ENCODE measurements around the gene CPEB1.

CPEB1 gene

DNA sequence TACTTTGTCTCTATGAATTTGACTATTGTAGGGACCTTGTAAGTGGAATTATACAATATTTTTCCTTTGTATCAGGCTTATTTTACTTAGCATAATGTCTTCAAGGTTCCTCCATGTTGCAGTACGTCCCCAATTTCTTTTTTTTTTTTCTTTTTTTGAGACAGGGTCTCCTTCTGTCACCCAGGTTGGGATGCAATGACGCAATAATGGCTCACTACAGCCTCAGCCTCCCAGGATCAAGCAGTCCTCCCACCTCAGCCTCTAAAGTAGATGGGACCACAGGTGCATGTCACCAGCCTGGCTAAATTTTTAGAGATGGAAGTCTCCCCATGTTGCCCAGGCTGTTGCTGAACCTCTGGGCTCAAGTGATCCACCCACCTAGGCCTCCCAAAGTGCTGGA, 66.5 kb downstream of the CPEB1 start:
- DNase-seq, result no peak

DNA sequence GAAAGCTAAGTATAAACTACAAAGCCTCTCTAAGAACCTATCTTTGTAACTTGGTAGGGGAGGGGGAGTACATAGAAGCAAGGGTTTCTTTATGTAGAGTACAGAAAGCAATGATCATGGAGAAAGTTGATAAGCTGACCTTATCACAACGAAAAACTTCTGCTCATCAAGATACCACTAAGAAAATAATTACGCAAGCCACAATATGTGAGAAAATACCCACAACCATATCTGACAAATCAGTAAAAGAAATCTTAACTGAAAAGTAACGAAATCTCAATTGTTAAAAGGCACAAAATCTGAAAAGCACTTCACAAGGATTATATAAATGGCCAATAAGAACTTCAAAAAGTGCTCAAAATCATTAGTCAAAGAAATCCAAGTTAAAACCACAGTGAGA, 71.8 kb downstream of the CPEB1 start:
- DNase-seq, result no peak

DNA sequence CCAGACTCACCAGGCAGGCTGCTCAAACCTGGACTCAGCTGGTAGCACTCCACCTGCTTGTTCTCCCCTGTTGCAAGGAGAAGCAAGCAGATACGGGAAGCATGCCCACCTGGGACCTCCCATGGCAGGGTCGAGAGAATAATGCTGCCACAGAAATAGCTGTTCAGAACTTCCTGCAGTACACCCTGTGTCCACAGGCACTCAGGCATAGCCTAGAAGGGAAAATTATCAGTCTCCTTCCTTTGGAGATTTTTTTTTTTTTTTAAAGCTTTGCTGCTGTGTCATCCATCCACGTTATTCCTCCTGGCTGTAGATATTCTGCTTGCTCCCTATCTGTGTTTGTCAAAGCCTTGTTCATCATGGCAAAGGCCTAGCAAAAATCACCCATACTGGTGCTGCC, 74.2 kb downstream of the CPEB1 start:
- no peak for DNase-seq

DNA sequence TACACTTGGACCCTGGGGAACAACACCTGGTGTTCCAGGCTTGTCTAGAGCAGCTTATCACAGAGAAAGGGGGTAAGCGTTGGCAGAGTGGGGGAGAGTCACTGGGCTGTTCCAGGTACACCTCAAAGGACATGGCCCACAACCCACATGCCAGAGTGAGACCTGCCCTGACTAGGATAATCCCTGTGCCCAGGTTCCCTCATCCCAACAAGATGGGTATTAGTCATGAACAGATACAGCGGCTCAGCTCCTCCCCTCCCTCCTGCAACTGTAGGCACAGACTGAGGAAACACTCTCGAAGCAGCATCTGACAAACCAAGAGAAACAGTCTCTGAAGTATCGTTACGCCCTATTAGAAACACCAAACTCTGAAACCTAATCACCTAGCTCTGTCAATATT, 74.9 kb downstream of the CPEB1 start:
- no peak for DNase-seq

DNA sequence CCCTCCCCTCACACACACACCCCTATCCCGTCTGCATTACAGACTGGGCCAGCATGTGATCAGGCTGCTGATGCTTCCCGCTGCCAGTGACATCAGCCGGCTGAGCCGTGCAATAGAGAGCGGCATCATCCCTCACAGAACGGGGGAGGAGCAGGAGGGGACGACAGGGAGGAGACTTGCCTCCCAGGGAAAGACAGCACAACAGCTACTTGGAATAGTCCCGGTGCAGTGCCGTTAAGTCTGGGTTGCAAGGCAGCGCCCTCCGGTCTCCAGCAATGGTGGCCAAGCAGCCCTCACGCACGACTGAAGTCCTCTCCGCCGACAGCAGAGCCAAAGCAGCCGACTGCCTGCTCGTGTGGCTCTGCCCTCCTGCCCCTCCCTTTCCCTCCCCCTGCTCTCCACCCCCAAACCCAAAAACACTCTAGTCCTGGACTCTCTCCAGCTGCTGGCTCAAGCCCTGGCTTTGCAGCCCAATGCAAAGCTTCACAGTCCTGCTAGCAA, 75.4 kb downstream of the CPEB1 start:
- DNase-seq, result peak; percentile 18

DNA sequence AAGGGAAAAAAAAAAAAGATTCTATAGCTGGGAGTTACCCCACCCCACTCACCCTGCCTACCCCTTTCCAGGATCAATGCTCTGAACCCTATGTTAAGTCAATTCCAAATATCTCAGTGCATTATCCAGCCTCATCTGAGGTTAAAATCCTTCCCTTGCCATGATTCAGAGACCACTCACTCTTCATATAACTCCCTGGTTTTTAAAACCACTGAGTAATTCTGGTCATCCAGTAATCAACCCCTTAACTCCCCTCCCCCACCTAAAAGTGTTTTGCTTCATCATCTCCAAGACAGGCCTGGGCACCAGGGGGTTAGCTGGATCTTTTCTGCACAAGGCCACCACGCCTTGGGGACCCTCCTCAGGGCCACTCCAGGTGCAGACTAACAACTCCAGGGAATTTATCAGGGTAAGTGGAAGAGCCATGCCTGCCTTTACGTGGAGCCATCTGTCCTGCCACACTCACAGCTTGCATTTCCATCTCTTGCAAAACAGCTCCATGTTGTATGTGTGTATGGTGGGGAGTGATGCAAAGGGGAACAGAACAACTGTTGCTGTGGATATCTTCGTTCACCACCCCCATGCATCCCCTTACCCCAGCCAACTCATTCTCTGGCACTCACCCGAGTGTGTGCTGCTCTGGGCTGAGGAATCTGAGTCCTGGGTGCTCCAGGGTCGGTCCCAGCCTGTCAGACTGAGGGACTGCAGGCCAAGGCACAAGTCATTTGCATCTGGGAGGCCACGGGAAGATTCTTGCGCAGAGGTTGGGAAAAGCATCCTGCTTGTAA, 76.2 kb downstream of the CPEB1 start:
- no peak for DNase-seq

DNA sequence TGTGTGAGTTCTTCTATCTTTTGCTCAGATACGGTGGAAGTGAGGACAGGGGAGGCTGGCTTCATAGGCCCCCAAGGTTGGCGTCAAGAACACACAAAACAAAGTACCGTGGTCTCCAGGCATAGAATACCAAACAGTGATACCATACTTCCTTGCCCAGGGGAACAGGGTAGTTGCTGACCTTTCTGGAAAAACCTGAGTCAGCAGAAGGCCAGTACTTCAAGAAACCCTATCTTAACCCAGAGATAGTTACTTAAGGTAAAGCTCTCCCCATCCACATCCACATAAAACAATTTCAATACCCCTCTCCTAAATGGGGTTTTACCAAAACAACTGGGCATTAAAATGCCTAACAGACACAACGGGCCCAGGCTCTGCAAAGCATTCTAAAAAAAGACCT, 77.3 kb downstream of the CPEB1 start:
- DNase-seq, result no peak

DNA sequence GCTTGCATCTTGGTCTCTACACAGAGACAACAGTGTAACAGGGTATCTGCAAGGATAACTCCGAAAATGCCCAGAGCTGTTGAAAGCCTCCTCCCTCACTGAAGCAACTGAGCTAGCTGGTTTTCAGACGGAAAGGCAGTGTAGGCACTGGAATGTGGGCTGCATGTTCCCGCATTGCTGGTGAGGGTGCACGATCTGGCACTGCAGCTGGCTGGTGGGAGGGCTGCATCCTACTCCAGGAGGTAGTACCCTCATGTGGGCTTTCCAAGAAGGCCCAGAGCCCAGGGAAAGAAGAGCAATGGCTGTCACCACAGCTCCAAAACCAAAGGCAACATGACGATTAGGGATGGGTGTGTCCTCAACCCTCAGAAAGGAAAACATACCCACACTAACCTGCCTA, 78.2 kb downstream of the CPEB1 start:
- no peak for DNase-seq

DNA sequence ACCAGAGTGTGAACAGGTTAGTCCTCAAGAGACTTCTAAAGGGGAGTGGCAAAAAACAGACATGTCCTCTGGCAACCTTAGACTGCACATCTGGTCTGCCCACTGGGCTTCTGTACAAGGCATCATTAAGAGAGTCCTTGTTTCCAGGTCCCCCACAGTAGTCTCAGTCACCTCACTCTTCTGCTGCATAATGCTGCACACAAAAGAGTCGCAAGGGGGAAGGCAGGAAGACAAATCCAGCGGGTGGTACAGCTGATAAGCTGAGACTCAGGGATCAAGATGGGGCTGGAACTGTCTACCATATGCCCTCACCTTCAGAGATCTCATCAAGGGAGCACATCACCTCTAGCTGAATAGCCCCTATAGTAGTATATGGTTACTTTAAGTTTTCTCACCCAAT, 79.5 kb downstream of the CPEB1 start:
- no peak for DNase-seq

DNA sequence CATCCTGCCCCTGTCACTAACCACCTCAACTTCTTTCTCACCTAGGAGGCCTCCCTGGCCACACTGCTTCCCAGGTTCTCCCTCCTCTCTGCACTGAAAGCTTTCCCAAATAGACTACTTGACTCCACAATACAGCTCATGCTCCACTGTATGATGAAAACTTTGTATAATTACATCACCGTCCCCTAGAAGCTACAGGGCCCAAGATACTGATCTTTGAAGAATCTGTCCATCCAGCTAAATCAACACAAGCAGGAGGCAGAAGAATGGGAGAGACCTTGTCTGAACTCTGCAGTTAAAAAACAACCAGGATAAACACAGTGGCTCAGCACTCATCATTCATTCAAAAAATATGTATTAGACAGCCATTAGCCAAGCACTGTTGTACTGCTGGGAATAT, 80.5 kb downstream of the CPEB1 start:
- no peak for DNase-seq

DNA sequence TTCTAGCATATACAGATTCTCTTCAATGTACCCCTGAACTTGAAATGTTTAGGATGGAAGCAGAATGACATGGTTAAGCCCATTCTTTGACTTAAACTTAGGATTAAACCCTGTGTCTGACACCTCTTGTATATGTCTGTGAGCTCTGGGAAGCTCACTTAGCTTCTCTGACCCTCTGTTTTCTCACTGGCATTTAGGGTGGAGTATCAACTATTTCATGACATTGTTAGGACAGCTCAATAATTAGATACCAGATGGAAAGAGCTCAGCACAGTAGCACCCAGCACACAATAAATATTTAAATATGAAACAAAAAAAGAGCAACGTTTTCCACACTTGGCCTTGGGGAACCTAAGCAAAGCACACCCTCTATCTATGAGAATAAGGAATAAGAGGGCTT, 88.7 kb downstream of the CPEB1 start:
- no peak for DNase-seq

DNA sequence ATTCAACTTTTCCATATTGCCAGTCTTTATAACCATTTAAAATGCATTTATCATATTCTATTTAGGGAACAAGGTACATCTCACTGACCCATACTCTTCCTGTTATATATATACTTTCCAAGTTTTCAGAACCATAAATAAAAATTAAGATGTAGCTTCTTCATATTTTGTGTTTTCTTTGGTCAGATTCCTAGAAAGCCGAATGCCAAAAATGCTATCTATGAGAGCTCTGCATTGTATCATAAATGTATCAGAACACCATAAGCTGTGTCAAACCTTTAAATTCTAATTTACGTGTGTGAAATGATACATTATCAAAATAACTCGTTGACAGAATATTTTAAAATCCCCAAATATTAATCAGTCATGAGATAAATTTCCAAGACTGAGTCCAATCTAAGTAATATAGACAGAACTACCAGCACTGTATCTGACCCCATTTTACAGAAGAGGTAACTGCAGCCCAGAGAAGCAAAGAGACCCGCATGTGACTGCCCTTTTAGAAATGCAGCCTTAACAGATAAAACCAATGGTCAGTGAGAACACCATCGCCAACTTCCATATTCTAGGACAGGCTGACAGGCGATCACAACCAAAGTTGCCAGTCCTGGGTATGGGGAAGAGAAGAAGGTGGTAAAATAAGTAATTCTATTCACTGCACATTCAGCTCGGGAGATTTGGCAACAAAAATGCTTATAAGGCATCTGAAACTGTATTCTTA, 90.7 kb downstream of the CPEB1 start:
- DNase-seq, result no peak

DNA sequence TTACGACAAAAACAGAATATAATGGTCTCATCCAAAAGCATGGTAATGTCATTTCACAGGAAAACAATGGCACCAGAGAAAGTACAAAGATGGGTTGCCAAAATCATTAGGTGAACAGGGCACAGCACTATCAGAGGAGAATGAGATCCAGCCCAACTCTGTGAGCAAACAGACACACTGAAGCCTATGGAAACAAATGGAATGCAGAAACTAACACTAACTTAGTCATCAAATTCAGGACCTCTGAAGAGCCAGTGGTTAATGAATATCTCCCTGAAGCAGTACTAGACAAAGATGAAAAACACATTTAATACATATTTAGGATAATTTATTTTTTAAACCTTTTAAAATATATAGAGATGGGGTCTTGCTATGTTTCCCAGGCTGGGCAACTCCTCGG, 92.3 kb downstream of the CPEB1 start:
- no peak for DNase-seq

DNA sequence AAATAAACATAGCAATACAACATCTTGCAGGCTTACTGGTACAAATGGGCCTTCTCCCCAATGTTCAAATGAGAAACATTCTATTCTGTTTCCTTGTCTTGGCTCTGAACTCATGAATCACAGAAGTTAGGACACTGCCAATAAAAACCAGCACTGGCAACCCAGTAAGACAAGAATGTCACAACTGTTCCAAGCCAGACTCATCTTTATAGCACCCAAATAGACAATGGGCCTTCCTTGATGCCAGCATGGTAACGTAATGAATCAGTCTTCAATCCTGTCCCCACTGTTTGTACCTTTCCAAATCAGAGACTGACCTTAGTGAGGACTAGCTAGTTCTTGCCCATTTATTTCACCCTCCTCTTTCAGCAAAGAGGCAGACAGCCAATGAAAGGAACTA, 92.8 kb downstream of the CPEB1 start:
- DNase-seq, result no peak

DNA sequence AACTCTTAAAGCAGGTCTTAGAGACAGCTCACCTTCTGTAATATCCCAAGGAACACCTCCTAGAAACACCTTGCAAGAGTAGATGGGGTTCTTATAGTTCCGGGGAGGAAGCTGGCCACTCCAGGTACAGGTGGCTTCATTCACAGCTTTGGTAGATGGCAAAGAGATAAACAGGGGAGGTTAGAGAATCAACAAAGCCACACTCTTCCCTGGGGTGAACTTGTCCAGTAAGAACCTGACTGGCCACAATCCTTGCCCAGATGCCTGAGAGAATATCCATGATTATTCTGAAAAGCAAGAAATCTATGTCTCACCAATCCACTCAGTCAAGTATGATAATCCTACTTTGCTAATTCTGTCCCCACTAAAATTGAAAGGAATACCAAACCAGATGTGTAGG, 93.3 kb downstream of the CPEB1 start:
- DNase-seq, result no peak

DNA sequence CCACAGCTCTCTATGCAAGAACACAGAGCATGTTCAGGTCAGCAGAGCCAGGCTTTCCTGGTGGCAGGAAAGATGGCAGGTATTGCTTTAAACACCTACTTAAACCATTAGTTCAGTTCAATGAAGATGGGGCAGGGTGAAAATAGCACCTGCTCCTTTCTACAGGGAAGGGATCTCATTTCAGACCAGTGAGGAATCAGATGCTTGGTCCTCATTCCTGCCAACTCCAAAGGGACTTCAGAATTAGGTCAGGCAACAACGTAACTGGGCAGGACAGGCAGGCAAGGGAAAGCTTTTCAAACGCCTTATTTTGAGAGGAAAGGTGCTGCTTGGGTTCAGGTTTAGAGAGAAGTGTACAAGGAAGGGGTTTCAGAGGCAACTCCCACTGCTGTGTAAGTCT, 94.3 kb downstream of the CPEB1 start:
- no peak for DNase-seq

DNA sequence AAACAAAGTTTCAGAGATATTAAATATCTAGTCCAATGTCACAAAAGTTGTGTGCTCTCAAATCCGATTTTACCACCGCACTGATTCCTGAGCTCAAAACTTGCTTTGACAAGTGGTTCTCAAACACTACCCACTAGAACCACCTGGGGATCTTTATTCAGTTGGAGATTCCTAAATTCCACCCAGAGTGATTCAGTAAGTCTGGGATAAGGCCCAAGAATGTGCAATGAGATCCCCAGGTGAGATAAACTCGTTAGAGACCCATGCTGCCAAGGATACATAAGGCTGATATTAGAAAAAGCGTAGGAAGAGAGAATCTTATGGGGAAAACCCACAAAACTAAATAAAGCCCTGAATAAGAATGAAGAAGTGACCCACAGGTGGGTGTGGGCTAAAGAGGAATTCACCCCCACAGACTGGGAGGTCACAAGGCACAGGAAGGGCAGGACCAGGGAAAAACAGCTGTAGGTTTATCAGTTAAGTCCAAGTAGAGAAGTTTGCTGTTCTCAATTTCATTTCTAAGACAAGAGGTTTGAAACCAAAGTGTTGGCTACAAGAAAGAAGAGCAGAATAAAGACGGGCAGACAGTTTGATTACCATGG, 95.4 kb downstream of the CPEB1 start:
- no peak for DNase-seq

DNA sequence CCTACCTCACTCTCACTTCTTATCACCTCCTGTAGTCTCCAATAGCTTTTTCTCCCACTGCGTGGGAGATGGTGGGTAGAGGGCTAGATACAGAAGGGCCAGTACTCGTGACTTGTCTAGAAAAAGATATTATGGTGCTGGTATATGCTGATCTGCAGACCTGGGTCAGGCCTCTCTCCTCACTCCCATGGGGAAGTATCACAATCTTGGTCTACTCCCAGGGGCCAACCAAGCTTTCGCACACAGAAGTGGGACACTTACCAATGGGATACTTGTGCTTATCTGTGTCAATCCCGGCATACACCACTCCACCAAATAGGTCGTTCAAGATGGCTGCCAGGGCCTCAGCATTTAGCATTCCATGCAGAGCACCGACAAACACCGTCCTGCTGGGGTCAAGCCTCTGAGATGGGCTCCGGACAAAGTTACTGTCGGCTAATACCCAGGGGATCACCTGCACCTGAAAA, 97.9 kb downstream of the CPEB1 start:
- no peak for DNase-seq

DNA sequence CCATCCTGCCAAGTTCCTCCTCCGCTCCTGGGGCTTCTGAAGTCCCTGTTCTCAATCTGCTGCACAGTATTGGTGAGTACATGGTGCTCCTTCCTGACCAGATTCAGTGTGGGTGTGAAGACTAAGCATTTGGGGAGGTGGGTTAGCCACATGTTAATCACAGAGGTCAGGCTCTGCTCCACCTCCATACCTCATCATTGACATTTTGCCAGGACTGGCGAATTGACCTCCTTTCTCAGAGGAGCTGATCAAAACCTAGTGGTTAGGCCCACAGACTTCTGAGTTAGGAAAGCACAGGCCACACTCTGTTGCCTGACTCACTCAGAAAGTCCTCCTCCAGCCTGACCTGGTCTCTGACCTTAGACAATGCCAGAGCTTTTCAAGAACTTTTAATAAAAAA, 98.5 kb downstream of the CPEB1 start:
- DNase-seq, result no peak

DNA sequence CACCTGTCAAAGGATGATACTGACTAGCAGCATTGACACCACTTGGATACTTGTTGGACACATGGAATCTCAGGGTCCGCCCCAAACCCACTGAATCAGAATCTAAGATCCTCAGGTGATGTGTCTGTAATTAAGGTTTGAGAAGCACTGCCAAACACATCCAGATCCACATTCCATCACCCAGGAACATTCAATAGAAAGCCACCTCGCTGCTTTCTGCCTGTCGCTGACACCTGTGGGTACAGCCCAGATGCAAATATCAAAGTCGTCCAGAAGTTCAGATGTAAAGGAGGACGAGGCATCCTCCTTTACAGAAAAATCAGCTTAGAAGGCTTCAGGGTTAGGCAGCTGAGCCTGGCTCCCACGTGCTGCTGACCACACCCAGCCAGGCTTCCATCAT, 101.7 kb downstream of the CPEB1 start:
- DNase-seq, result no peak

DNA sequence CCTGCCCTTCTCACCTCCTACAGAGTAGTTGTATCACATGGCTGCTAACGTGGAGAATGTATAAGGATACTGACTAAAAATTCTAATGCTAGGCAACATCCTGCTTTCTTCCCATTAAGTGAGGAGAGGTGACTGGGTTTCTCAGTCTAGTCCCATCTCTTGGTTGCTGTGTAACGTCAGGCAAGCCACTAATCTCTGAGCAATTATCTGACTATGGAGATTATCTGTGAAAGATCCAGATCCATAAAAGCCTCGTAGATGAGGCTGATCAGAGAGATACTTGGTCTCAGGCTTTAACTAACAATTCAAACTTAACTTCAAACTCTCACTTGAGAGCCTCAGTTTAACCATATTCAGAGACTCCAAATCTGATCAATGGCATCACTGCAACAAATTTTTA, 102.2 kb downstream of the CPEB1 start:
- no peak for DNase-seq

DNA sequence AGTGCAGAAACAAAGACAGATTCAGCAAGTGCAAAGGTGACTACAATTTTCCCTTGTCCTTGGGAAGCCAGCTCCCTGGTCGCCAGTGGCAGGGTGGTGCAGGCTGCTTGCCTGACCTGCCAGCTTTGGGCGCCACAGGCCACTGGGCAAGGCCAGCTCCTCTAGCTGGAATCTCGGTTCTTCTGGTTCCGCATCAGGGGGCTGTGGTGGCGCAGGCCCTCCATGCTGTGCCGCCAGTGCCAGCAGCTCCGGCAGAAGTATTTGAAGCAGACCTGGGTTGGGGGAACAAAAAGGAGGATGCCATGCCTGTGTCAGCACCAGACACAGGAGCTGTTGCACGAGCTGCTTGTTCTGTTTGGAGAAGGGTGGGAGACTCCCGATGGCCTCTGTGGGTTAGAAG, 102.7 kb downstream of the CPEB1 start:
- no peak for DNase-seq

DNA sequence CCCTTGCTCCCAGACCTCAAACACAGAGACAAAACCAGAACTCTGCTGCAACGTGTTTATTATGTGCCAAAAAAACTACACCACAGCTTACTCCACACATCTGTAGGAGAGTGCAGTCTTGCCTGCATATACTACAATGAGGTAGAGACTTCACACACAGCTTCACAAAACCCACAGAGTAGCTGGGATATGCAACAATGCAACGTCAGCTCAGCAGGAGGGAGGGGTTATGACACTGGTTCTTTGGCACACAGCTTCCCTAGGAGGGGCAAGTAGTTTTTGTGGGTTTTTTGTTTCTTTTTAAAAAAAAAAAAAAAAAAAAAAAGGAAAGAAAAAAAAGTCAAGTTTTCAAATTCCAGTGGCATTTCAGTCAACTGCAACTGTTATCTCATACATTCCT, 104.0 kb downstream of the CPEB1 start:
- DNase-seq, result no peak

DNA sequence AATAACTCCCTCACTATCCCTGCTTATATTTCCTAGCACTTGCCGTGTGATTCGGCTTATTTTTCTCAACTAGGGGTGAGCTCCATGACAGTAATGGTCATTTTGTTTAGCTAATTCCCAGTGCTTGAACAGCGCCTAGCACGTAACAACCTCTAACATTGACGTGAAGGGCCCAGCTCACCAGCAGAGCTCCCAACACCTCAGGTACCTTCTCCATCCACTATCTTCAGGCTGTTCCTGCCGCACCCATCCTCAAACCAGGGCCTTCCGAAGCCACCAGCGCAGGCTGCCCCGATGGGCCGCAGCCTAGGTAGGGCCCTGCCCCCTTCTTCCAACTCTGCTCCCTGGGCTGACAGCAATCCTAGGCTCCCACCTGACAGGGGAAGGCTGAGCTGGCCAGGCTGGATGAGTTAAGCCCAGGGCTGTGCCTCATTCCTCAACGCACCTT, 106.2 kb downstream of the CPEB1 start:
- DNase-seq, result no peak
